ENCODE measurements around the gene MAP10. TPM values are rescaled to one million over a fixed set of nuclear protein-coding genes. Genes with fewer than 3 reads are reported as not detected.

The MAP10 gene
- total and polyA plus RNA-seq, 4 donors = 0.13 to 1.8 (median 0.76) TPM

DNA sequence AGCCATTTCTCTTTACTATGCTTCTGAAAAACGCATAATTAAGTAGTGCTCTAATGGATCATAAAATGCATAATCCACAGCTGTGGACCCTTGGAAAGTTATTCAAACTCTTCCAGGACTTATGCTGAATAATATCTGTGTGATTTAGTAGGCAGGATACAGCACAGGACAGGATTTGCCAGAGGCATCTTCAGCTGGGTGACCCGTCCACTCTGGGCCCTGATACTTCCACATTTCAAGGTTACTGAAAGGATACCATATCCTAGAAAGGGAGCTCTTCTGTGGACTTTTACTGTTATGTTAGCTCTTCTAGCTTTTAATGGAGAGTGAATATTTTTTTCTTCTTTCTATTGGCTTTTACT lies 49.6 kb downstream of the MAP10 start:
- no peak for DNase-seq
- intact Hi-C loops (cut with DNase I) = no loop called here
- WGBS, 2 donors = 91 to 95% methylated on average over 2 of the region's 2 CpGs

DNA sequence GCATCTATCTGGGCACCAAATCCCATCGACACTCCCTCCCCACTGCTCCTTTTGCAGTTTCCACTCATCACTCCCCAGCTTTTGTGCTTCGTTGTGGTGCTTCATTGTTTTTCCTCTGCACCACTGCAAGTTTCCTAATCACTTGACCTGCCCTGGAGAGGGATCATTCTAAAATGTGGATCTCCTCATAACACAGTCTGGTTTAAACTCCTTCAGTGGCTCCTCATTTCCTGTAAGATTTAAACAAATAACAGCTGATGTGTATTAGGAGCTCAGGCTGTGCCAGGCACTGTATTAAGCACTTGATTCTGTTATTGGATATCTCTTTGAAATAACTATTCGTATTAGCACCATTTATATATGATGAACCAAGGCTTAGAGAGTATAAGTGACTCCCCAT lies 51.3 kb downstream of the MAP10 start:
- no peaks in the 10 kb centered on the region for H3K27me3 ChIP-seq (ENCODE audit: control insufficient read depth in 1 of 2, insufficient read depth in 2 of 2, low read length in 1 of 2)
- DNase-seq (no peak), ATAC-seq (ENCODE audit: low FRiP score) (no peak)
- WGBS, 2 donors = 53 to 78% methylated on average over 3 of the region's 3 CpGs
- H3K4me3 ChIP-seq (ENCODE audit: low read length in 2 of 2) = no peak overlapping the region
- no peaks in the 10 kb centered on the region for H3K9me3 ChIP-seq (ENCODE audit: control insufficient read depth, low read length)
- intact Hi-C loops (cut with DNase I) = no loop called here
- H3K27ac ChIP-seq (ENCODE audit: low read depth in 1 of 2, low read length in 2 of 2) = no peak overlapping the region
- H3K36me3 ChIP-seq (ENCODE audit: control insufficient read depth in 1 of 2, insufficient read depth in 2 of 2, low read length in 1 of 2) = no peaks in the 10 kb centered on the region
- no peaks in the 10 kb centered on the region for H3K4me1 ChIP-seq (ENCODE audit: control insufficient read depth in 1 of 2, insufficient read depth in 2 of 2, low read length in 2 of 2)

More for the DNA sequence above, 49.6 kb downstream of the MAP10 start:
- ATAC-seq (ENCODE audit: low FRiP score) = no peak
- no peak overlapping the region for H3K4me3 ChIP-seq (ENCODE audit: low read length in 2 of 2)
- H3K9me3 ChIP-seq (ENCODE audit: control insufficient read depth, low read length) = no peaks in the 10 kb centered on the region
- H3K27me3 ChIP-seq (ENCODE audit: control insufficient read depth in 1 of 2, insufficient read depth in 2 of 2, low read length in 1 of 2) = no peaks in the 10 kb centered on the region
- no peaks in the 10 kb centered on the region for H3K36me3 ChIP-seq (ENCODE audit: control insufficient read depth in 1 of 2, insufficient read depth in 2 of 2, low read length in 1 of 2)
- no peak overlapping the region for H3K27ac ChIP-seq (ENCODE audit: low read depth in 1 of 2, low read length in 2 of 2)
- H3K4me1 ChIP-seq (ENCODE audit: control insufficient read depth in 1 of 2, insufficient read depth in 2 of 2, low read length in 2 of 2) = no peaks in the 10 kb centered on the region

Other genes starting within 250 kb of the MAP10 start
- 10 to 100 TPM; 11.3 to 27.6 TPM for gene SIPA1L2, start 175.3 kb upstream of the MAP10 start, total RNA-seq
- 1 to 10 TPM; 2.9 to 9.1 TPM for gene SIPA1L2, start 175.3 kb upstream of the MAP10 start, polyA plus RNA-seq
- gene NTPCR, start 145.2 kb downstream of the MAP10 start, total RNA-seq = 10 to 100 TPM; 21.3 to 31.3 TPM
- 10 to 100 TPM; 31.2 to 62.0 TPM for gene NTPCR, start 145.2 kb downstream of the MAP10 start, polyA plus RNA-seq